Measurements from ENCODE around the gene BSG. TPM values are rescaled to one million over a fixed set of nuclear protein-coding genes. Genes with fewer than 3 reads are reported as not detected.
A peak's percentile ranks its signal among the peaks of the same experiment; 100 is the strongest.
"Not testable (repeated sequence)": the region's sequence is repeated elsewhere in the genome, so short reads cannot be mapped to it uniquely, and the experiment has no call there.

The BSG gene
- total RNA-seq, 1 experiment from 2014 or later, result 653 TPM

DNA sequence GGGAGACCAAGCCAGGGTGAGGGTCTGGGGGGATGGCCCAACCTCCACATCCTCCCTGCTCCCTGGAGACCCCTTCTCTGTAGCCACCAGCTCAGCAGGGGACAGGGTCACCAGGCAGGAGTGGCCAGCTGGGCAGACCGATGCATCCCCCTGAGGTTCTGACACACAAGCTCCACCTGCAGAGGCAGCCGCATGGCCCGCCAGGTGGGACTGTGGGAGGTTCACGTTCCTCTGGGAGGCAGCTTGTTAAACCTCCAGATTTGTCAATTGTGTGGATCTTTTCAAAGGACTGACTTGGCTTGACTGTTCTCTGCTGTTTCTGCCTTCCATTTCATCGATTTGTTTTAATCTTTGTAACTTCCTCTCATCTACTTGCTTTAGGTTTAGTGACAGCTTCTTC, 52.9 kb downstream of the BSG start:
- intact Hi-C loops (cut with micrococcal nuclease; ENCODE audit: unreplicated experiment), result no loop called here
- 0 out of 2 replicates have a peak, but pooled peaks cover 3% of the 10 kb centered on the region for H3K36me3 ChIP-seq (ENCODE audit: control insufficient read depth, insufficient read depth, low read length)

DNA sequence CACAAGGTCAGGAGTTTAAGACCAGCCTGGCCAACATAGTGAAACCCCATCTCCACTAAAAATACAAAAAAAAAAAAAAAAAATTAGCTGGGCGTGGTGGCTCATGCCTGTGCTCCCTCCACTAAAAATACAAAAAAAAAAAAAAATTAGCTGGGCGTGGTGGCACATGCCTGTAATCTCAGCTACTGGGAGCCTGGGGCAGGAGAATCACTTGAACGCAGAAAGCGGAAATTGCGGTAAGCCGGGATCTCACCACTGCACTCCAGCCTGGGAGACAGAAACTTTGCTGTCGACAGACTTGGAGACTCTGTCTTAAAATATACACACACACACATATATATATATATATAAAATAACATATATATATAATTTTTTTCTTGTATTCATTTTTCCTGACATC, 54.2 kb downstream of the BSG start:
- DNase-seq (ENCODE audit: low read depth, low spot score); intact Hi-C loops (cut with micrococcal nuclease; ENCODE audit: unreplicated experiment): not testable (repeated sequence)

More for the DNA sequence above, 52.9 kb downstream of the BSG start:
- in situ Hi-C loops (cut with HindIII; ENCODE audit: low pct_unique_long_range_greater_than_20kb, low sequenced_read_pairs), result no loop called here
- Histone ChIP-seq H3K27me3 (ENCODE audit: control insufficient read depth, insufficient read depth, low read length) (no peaks in the 10 kb centered on the region), H3K9me3 (ENCODE audit: control insufficient read depth, insufficient read depth, low read depth, low read length) (no peaks in the 10 kb centered on the region), H3K27ac (ENCODE audit: low read length) (no peak overlapping the region), H3K4me1 (ENCODE audit: control insufficient read depth, insufficient read depth, low read length) (no peaks in the 10 kb centered on the region; the same call in 1 of the 2 replicates), H3K4me3 (ENCODE audit: low read depth in 2 of 2, low read length in 2 of 2) (no peak overlapping the region)
- CTCF ChIA-PET, result no interaction called here
- ATAC-seq, result no peak
- BruUV-seq (replicated peaks), result no TSS peak
- POLR2A ChIA-PET, result no interaction called here
- TF ChIP-seq POLR2AphosphoS5 (IDR thresholded peaks at IDR 0.05; ENCODE audit: low read depth, low read length) (no peak), TCF7L2 (IDR thresholded peaks at IDR 0.05; ENCODE audit: low read depth, low read length) (no peak), SIN3A (IDR thresholded peaks at IDR 0.05; ENCODE audit: borderline replicate concordance, insufficient read depth, low read depth, low read length) (no peak)
- TF ChIP-seq, protein P1, sequence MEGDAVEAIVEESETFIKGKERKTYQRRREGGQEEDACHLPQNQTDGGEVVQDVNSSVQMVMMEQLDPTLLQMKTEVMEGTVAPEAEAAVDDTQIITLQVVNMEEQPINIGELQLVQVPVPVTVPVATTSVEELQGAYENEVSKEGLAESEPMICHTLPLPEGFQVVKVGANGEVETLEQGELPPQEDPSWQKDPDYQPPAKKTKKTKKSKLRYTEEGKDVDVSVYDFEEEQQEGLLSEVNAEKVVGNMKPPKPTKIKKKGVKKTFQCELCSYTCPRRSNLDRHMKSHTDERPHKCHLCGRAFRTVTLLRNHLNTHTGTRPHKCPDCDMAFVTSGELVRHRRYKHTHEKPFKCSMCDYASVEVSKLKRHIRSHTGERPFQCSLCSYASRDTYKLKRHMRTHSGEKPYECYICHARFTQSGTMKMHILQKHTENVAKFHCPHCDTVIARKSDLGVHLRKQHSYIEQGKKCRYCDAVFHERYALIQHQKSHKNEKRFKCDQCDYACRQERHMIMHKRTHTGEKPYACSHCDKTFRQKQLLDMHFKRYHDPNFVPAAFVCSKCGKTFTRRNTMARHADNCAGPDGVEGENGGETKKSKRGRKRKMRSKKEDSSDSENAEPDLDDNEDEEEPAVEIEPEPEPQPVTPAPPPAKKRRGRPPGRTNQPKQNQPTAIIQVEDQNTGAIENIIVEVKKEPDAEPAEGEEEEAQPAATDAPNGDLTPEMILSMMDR (IDR thresholded peaks at IDR 0.05), result no peak
- TF ChIP-seq, protein P2, sequence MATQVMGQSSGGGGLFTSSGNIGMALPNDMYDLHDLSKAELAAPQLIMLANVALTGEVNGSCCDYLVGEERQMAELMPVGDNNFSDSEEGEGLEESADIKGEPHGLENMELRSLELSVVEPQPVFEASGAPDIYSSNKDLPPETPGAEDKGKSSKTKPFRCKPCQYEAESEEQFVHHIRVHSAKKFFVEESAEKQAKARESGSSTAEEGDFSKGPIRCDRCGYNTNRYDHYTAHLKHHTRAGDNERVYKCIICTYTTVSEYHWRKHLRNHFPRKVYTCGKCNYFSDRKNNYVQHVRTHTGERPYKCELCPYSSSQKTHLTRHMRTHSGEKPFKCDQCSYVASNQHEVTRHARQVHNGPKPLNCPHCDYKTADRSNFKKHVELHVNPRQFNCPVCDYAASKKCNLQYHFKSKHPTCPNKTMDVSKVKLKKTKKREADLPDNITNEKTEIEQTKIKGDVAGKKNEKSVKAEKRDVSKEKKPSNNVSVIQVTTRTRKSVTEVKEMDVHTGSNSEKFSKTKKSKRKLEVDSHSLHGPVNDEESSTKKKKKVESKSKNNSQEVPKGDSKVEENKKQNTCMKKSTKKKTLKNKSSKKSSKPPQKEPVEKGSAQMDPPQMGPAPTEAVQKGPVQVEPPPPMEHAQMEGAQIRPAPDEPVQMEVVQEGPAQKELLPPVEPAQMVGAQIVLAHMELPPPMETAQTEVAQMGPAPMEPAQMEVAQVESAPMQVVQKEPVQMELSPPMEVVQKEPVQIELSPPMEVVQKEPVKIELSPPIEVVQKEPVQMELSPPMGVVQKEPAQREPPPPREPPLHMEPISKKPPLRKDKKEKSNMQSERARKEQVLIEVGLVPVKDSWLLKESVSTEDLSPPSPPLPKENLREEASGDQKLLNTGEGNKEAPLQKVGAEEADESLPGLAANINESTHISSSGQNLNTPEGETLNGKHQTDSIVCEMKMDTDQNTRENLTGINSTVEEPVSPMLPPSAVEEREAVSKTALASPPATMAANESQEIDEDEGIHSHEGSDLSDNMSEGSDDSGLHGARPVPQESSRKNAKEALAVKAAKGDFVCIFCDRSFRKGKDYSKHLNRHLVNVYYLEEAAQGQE (IDR thresholded peaks at IDR 0.05; ENCODE audit: insufficient read depth in 1 of 2, low read depth in 2 of 2, low read length in 1 of 2), result no peak
- DNase-seq (ENCODE audit: low read depth, low spot score), result no peak

DNA sequence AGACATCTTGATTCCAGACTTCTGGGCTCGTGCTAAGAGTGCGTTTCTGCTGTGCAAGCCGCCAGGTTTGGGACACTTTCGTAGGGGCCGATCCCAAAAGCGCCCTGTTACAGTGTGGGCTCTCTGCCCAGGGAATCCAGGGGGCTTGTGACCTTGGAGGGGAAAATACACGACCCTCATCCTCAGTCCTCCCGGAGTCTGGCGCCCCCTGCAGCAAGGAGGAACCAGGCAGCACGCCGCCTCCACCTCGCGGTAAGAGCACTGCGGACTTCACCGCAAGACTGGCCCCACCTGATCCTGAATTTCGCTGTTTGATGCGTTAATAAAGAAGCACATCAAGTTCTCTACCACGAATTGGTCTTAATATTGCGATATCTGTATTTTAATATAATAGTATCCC, 55.8 kb downstream of the BSG start:
- TF ChIP-seq, protein P1 (IDR thresholded peaks at IDR 0.05), result peak; percentile 68; the same call in 1 of the 2 replicates
- TF ChIP-seq, protein P2 (IDR thresholded peaks at IDR 0.05; ENCODE audit: insufficient read depth in 1 of 2, low read depth in 2 of 2, low read length in 1 of 2), result no peak
- POLR2A ChIA-PET, result no interaction called here

More for the DNA sequence above, 54.2 kb downstream of the BSG start:
- in situ Hi-C loops (cut with HindIII; ENCODE audit: low pct_unique_long_range_greater_than_20kb, low sequenced_read_pairs); H3K9me3 ChIP-seq (ENCODE audit: control insufficient read depth, insufficient read depth, low read depth, low read length); CTCF ChIA-PET; ATAC-seq; H3K4me3 ChIP-seq (ENCODE audit: low read depth in 2 of 2, low read length in 2 of 2); POLR2A ChIA-PET; H3K4me1 ChIP-seq (ENCODE audit: control insufficient read depth, insufficient read depth, low read length); H3K36me3 ChIP-seq (ENCODE audit: control insufficient read depth, insufficient read depth, low read length); BruUV-seq (replicated peaks); H3K27me3 ChIP-seq (ENCODE audit: control insufficient read depth, insufficient read depth, low read length); H3K27ac ChIP-seq (ENCODE audit: low read length): not testable (repeated sequence)

DNA sequence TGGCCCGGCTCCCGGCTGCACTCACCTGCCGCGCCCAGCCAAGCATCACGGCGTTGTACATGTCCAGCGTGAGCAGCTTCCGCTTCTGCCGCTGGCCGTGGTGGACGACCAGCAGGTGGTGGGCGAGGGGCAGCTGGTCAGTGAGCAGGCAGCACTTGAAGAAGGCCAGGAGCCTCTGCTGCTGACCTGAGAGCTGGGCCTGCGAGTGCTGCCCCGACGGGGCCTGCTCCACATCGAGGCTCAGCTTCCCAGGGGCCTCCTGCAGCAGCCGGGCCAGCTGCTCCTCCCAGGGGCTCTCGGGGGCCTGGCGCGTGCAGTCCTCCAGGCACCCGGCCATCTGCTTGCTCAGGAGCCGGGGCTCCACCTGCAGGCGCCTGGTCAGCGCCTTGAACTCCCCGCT, 57.1 kb downstream of the BSG start:
- in situ Hi-C loops (cut with HindIII; ENCODE audit: low pct_unique_long_range_greater_than_20kb, low sequenced_read_pairs); POLR2A ChIA-PET; H3K27ac ChIP-seq (ENCODE audit: low read length); ATAC-seq; H3K4me1 ChIP-seq (ENCODE audit: control insufficient read depth, insufficient read depth, low read length); H3K9me3 ChIP-seq (ENCODE audit: control insufficient read depth, insufficient read depth, low read depth, low read length); CTCF ChIA-PET; H3K4me3 ChIP-seq (ENCODE audit: low read depth in 2 of 2, low read length in 2 of 2); DNase-seq (ENCODE audit: low read depth, low spot score); H3K27me3 ChIP-seq (ENCODE audit: control insufficient read depth, insufficient read depth, low read length); H3K36me3 ChIP-seq (ENCODE audit: control insufficient read depth, insufficient read depth, low read length); BruUV-seq (replicated peaks); intact Hi-C loops (cut with micrococcal nuclease; ENCODE audit: unreplicated experiment): not testable (repeated sequence)

More for the DNA sequence above, 55.8 kb downstream of the BSG start:
- Histone ChIP-seq H3K9me3 (ENCODE audit: control insufficient read depth, insufficient read depth, low read depth, low read length) (no peaks in the 10 kb centered on the region), H3K36me3 (ENCODE audit: control insufficient read depth, insufficient read depth, low read length) (peaks cover 6% of the 10 kb centered on the region; the same call in 1 of the 2 replicates), H3K27me3 (ENCODE audit: control insufficient read depth, insufficient read depth, low read length) (no peaks in the 10 kb centered on the region), H3K4me1 (ENCODE audit: control insufficient read depth, insufficient read depth, low read length) (no peaks in the 10 kb centered on the region; the same call in 1 of the 2 replicates), H3K4me3 (ENCODE audit: low read depth in 2 of 2, low read length in 2 of 2) (no peak overlapping the region), H3K27ac (ENCODE audit: low read length) (no peak overlapping the region)
- intact Hi-C loops (cut with micrococcal nuclease; ENCODE audit: unreplicated experiment), result no loop called here
- DNase-seq (ENCODE audit: low read depth, low spot score) (no peak), ATAC-seq (no peak)
- in situ Hi-C loops (cut with HindIII; ENCODE audit: low pct_unique_long_range_greater_than_20kb, low sequenced_read_pairs), result no loop called here
- CTCF ChIA-PET, result no interaction called here
- BruUV-seq (replicated peaks), result TSS peak; percentile 56
